H4 (cell line): ENCODE results near the gene MPDZ. TPM values are rescaled to one million over a fixed set of nuclear protein-coding genes. Genes with fewer than 3 reads are reported as not detected.

Experiments used
- DNase-seq: peaks from one replicate; pipeline ENCODE4 v3.0.0-alpha.2; 2015; ENCODE audit warnings: low spot score
- total RNA-seq: library from RNA; depleted of rRNA; stranded (reverse); fragments of >200 nt; shearing (Covaris generic); gene quantifications from 2 replicates; pipeline ENCODE4 v1.2.3, GENCODE V29; 2014

MPDZ gene
- total RNA-seq, 1 experiment from 2014 or later = 14.2 TPM

DNA sequence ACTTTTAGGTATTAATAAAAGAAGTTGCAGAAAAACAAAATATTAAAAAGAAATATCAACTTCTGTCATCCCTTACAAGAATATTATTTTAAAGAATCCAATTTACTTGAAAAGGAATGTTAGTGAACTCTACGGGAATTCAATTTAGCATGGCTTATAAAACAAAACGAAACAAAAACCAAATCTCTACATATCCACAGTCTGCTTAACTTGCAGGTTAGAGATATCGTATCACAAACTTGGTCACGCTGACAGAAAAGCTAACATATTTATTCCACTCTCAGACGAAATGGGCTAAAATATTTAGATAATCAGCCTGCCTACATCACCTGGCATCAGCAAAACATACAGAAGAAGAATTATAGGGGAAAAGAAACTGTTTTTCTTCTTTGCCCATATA, 92.7 kb downstream of the MPDZ start:
- DNase-seq = no peak

DNA sequence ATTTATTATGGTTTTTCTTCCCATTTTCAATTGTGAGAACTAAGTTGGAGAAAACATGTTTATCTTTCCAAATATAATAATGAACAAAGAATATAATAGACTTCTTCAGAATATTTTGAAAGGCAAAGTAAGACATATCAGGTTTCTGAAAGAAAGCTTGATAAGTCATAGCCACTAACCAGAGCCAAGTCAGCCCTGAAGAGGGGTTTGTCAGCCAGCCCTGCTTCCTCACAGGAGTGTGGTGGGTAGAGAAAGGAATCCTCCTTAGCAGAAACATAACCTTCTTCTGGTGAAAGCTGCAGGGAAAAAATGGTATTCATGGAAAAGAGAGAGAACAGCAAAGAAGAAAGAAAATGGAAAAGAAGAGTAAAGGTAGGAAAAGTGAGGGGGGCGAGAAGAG, 93.4 kb downstream of the MPDZ start:
- DNase-seq = no peak

DNA sequence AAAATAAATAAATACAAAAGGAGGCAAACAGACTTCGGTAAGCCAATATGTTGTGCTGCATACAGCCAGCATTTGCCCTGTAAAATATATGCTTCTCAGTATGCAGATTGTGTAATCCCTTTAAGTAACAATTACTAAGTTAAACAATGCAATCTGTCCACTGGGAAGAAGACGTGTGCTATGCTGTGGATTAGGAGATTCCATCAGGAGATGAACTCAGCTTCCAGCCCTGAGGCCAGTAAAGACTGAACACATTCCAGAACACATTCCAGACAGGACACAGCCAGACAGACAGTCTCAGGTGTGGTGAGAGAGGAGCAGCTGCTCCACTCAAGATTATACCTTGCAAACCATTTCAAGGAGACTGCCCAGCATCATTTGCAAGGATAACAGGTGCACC, 97.8 kb downstream of the MPDZ start:
- DNase-seq = no peak

DNA sequence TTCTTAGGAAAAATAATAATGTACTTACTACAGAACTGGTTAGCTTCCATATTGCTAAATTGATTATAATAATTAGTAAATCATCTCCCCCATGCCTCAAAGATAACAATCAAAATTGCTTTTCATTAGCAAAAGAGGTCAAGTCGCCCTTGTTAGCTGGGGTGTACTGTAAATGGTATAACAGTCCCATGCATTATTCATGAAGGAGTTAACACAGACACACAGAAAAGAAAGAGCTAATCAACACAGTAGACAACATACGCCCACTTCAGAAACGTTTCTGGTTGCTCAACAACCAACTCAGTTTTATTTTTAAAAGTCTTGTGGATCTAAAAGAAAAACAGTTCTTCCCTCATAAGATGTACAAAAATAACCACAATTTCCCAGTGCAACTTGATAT, 100.2 kb downstream of the MPDZ start:
- no peak for DNase-seq

DNA sequence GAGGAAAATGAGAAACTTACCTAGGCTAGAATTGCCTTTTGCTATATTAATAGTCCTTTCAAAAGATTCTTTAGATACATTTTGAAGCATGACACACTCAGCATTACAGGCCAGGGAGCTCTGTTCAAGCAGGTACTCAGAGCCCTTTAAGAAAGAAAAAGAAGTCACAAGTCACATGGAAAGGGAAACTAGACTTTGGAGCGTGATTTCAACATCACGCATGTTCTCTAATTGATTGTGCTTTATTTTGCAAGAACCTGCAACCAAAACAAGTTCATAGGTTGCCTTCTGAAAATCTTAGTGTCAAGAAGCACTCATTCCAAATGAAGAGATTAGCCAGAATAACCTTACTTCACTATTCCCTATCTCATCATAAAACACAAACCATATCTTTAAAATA, 103.8 kb downstream of the MPDZ start:
- DNase-seq = no peak

DNA sequence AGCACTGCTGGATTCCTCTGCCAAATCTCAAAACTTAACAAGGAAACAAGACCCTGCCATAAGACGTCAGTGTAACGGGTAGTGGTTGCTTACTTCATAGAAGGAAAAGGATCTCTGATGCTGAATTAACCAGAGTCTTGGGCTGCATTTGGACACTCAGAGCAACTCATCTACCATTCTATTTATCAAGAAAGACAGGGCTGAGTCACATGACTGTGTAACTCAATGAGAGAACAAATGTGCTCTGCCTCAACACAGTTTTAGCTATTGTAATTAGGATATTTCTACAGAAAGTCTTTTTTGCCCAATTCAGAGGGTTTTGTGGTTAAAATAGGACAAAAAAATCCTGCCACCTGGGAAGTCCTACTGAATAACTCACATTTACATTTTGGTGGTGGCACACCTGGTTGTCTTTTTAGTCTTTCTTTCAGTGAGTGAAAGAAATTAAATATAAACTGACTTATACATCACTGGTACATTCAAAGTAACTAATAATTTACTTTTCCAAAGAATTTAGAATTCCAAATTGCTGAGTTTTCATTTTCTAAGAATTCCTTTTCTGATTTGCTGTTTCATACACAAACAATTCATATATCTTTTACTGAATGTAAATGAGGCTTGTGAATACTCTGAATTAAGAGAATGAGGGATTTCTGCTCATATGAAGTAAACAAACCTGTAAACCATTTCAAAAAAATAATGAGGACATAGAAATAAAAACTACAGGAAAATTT, 104.4 kb downstream of the MPDZ start:
- no peak for DNase-seq

DNA sequence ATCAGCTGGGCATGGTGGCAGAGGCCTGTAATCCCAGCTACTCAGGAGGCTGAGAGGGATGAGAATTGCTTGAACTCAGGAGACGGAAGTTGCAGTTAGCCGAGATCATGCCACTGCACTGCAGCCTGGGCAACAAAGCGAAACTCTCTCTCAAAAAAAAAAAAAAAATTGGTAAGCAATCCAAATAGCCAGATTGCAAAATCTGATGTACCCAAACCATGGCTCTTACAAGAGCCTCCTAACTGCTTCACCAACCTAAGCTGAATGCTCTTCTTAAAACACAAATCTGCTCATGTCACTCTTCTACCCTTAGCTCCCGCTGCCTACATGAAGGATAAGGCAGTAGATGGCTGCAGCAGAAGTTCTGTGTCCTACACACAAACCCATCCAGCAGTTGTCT, 105.9 kb downstream of the MPDZ start:
- no peak for DNase-seq

DNA sequence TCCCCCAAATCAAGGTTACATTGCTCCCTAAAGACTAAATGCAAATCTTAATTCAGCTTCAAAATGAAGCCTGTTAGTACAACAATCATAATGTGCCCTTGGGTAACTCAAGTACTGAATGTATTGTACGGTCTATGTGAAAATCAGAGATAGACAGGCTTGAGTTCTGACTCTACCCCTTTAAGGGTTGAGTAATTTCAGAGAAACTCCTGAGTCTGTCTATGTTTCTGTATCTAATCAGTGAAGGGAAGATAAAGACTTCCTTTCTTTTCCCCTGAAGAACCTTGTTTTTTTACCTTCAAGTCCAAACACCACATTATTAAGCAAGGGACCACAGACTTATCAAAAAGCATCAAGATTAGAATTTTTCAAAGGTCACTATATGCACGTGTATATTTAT, 108.2 kb downstream of the MPDZ start:
- DNase-seq = no peak

DNA sequence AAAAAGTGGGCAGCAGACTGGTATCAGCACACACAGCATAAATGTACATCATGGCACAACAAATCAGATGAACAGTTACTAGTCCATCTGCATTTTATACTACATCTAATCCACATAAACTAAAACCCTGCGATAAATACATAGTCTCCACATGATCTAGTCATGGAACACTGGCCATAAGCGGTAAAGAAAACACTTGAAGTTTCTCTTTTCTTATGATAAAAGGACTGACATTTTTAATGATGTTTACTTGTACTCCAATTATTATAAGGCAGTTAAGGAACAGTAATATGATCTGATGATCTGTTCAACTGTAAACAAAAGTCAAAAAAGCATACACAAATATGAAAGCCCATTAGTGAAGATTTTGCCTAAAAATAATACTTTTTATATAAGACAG, 112.5 kb downstream of the MPDZ start:
- DNase-seq = no peak

DNA sequence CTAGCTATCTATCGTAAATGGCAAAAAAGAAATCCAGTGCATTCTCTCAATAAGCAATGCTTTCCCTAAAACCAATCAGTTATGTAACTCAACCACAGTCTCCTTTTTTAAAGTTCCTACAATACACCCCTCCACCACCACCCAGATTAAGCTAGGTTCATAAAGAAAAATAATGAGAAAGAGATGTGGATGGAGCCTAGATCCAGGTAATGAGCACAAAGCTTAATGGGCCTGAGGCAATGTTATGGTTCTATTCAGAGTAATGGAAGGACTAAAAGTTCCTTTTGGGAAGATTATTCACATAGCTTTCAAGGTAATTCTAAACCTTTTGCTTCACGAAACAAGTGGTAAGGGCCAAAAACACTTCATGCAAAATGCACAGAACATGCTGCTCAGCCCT, 113.5 kb downstream of the MPDZ start:
- DNase-seq = no peak

DNA sequence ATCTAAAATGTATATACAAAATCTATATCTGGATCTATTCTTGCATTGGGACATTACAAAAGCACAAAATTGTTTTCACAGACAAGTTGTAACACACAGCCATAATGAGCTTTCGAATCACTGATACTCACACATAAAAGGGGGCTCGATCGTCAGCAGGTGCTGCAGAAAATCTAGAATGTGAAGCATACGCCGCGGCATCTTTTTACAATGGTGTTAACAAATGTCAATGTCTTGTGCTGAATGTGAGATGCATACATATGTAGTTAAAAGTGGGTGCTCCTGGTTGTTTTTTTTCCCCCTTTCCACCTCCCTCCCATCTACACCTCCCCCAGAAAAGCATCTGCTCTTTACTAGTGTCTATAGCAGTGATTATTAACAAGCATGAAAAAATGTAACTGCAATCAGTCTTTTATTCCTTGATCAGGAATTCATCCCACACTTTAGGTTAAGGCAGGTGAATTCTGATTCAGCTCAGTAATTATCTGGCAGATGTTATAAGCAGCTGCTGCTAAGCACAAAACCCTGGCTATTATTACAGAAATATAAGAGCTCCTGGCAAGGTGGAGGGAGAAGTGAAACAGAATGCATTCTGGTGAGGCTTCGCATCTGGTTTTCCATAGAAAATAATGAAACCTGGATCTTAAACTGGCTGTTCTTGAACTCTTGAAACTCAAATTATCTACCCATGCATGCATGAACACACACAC, 114.1 kb downstream of the MPDZ start:
- DNase-seq = no peak

DNA sequence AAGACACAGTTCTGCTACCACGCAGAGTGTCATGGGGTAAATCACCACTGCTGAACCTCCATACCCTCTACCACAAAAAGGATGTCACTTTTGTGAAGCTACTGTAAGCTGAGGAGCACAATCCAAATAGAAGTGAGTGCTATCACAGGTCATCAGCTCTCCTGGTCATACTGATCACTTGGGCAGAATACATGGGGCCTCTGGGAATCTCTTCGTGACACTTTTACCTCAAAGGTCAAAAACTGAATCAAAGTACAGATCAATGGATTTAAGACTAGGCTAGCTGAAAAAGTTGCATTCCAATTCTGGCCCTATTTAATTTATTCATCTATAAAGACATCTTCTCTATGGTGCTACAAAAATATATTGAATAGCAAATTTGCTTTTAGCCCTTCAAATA, 115.5 kb downstream of the MPDZ start:
- no peak for DNase-seq

DNA sequence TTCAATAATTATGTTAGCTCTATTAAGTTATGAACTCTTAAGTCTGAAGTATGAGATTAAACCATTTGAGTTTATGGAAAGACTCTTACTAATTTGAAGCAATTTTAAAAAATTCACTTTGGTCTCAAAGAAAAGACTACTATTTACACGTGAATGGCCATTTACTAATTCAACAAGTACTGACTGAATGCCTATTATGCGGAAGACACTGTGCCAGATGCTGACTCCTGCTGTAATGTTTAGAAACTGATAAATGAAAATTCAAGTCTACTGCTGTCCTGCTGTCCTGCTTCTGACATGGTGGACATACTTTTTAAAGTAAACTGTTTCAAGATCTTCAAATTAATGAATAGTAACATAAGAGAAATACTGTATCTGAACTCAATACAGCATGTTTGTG, 116.2 kb downstream of the MPDZ start:
- DNase-seq = no peak

DNA sequence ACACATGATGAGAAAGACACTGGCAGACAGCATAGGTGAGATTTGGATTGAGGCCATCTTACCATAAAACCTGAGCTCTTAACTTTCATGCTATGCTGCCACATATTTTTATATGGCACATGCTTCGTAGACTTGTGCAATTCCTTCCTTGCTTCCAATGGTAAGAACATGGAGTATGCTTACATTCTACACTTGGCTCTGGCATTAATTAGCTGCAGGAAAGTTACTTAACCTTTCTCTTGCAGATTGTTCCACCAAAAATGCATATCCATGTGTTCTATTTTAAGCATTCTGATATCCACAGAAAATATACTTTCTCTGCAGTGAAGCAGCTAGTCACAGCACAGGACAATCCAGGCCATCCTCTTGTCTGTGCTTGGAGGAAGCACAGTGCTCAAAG, 119.4 kb downstream of the MPDZ start:
- DNase-seq = no peak

DNA sequence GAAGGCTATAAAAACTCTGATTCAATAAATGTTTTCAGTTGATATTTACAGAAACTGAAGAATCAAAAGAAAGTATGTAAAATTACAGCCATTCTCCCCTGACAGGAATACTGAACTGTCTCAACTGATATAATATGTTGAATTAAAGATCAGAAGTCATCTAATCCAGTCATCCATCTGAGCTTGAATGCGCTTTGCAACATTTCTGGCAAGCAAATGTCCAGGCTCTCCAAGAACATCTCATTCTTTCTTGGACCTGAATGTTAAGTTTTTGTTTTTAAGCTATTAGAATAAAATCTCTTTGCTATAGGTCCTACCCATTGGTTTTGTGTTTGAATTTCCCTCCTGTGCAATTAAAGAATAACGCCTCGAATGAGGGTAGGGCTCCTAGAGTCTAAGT, 120.5 kb downstream of the MPDZ start:
- no peak for DNase-seq

DNA sequence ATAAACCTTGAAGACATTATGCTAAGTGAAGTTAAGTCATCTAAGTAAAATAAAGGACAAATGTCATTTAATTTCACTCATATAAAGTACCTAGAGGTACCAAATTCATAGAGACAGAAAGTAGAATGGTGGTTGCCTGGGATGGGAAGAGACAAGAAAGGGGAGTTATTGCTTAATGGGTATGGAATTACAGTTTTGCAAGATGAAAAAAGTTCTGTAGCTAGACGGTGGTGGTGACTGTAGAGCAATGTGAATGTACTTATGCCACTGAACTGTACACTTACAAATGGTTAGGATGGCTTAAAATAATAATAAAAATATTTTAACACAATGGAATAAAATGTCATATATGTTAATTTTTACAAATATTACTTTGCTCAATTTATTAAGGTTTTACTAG, 128.0 kb downstream of the MPDZ start:
- no peak for DNase-seq

DNA sequence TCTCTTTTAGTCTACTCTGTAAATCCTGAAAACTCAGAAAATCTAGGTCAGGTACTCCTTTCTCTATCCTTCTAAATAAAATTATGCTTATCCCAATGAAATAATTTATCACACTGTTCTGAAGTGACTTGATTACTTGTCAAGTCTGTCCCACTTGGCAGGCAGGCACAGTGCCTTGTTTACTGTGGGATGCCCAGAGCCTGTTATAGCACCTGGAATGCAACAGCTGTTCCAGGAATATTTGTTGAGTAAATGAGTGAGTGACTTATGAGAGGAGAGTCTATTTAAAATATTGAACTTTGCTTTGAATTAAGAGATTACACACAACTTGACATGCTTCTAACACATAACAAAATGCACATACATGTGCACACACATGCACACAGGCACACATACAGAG, 130.0 kb downstream of the MPDZ start:
- no peak for DNase-seq

DNA sequence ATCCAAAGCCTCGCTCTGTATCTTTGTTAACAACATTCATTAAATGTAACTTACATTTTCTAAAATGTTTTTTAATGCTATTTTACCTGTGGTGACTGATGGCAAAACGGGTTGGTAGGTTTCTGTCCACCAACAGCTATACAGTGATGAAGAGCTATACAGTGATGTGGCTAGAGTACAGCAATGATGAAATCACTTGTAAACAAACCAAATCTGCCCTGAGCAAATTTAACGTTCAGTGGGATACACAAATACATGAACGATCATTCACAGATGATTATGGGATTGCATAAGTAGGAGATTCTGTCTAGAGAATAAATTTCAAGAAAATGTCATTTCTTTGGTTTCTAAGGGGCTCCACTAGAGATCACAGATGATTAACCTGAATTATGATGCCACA, 132.7 kb downstream of the MPDZ start:
- DNase-seq = no peak

DNA sequence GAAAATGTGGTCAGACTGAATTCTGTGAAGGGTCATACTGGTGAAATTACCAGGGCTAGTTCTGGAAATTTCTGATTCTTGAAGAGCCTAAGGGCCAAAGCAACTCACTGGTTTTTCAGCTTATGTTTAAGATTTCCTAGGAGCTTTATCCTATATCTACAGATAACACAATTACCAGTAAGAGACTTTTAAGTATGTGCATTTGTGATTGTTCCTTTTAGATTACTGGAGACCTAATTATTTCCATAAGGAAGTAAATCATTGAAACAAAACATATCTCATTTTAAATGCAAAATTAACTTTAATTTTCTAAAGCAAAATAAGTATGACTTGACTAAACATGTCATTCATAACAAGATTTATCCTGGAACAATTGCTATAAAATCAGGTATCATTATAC, 134.2 kb downstream of the MPDZ start:
- DNase-seq = no peak

DNA sequence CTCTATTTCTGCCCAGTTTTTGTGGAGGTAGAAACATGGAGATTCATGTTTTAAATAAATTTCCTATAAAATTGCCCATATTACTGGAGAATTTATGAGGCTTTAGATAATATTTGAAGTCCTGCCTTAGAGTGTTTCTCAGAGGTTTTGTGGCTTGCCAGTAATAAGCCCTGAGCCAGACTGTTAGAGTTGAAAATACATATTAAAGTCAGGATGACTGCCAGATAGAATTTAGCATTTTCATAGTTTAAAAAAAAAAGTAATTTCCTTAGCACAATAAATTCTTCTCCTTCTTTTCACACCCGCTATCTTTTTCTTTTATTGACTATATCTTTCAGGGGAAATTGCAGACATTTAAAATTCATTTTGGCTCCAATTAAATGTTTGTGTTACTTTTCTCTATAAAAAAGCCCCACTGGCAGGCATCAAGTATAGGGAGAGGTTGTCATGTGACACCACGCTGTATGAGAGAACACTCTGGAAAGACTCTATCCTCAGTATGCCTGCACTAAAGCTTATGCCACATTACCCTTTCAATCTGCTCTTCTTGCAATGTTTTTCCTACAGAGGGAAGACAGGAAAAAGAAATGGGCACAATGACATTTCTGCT, 135.2 kb downstream of the MPDZ start:
- no peak for DNase-seq

DNA sequence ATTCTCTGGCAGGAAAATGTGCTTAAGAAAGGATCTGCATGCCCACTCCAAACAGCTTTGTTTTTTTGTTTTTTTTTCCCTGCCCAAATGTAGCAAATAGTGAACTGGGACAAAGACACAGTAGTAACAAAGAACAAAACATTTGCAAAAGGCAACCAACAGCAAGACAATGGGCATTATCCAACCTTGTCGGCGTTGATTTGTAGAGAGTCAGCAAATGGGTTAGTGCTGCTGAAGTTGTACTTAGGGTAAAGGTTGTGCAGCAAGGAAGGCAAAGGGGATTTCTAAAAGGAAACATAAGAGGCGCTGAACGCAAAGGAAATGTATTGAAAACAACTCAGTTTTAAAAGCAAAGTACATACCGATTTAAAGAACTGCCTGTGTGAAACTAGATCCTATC, 136.2 kb downstream of the MPDZ start:
- no peak for DNase-seq

DNA sequence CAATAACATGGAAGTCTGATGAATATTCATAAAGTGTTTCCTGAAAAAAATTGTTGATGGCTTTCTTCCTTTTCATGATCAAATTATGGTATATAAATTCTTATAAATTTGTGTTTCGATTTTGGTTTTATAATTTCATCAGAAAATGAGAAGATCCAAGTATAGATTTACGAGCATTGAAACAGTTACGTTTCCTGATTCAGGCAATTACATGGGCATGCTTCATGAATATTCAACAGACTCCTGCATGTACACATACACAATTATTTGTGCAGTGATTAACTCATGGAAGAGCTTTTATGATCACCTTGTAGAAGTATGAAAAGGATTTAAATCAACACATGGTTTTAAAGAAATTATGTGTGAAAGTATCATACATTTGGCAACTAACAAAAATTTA, 136.7 kb downstream of the MPDZ start:
- DNase-seq = no peak

DNA sequence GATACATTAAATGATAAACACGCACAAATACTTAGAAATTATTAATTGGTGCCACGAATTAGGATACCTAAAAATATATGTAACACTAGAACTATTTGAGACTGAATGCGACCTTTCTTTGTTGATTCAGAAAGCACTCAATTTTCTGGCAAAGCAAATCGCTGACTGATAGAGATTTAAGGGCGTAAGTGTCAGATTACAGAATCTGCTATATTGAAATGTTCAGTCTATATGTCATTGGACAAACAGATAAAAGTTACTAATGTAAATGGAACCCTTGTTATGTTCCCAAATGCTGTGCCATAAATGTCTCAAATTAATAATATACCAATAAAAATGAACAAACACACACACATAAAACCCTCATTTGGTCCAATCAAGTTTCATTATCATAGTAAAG, 137.9 kb downstream of the MPDZ start:
- DNase-seq = no peak
